H1 (cell line): ENCODE results near the gene OR56A3. TPM values are rescaled to one million over a fixed set of nuclear protein-coding genes. Genes with fewer than 3 reads are reported as not detected.

Experiments
- CTCF ChIA-PET: fragments of 300-600 bp; sonication (Branson Sonifier 250); formaldehyde crosslinking; loops from one replicate; lab custom pipeline; 2021; ENCODE audit not compliant: partially characterized antibody; lab: Charles Lee
- POLR2A ChIA-PET: fragments of 300-600 bp; sonication (Branson Sonifier 250); formaldehyde crosslinking; loops from one replicate; lab custom pipeline; 2021; ENCODE audit warnings: inconsistent platforms; ENCODE audit not compliant: partially characterized antibody; lab: Charles Lee
- DNase-seq, 2 experiments: peaks; one replicate each; pipeline versions ENCODE4 v3.0.0 to v3.0.0-alpha.2; 2010 to 2022; ENCODE audit warnings: low spot score in 2 of 2, low read depth in 1 of 2, mixed read lengths in 1 of 2
- FAIRE-seq: peaks from 2 replicates; lab custom pipeline; 2011; peaks lifted over from hg19 to GRCh38; lab: Jason Lieb, UNC
- H2AFZ ChIP-seq: 2 replicates; pipeline ENCODE4 v1.8.1; 2012; ENCODE audit warnings: low read length, inconsistent platforms
- H2AK5ac ChIP-seq: 2 replicates; pipeline ENCODE4 v1.6.1; 2013; ENCODE audit warnings: low read depth, low read length
- H2BK120ac ChIP-seq: replicated peaks from 2 replicates; pipeline ENCODE3; 2013; ENCODE audit warnings: low read depth, low read length, inconsistent platforms
- H2BK12ac ChIP-seq: 2 replicates; pipeline ENCODE4 v1.6.1; 2013; ENCODE audit warnings: low read depth, low read length
- H2BK15ac ChIP-seq: 2 replicates; pipeline ENCODE4 v1.6.1; 2013; ENCODE audit warnings: low read length
- H2BK20ac ChIP-seq: 2 replicates; pipeline ENCODE4 v1.6.1; 2013; ENCODE audit warnings: low read length
- H2BK5ac ChIP-seq: 2 replicates; pipeline ENCODE4 v1.6.1; 2013; ENCODE audit warnings: low read depth, low read length
- H3K14ac ChIP-seq: 2 replicates; pipeline ENCODE4 v1.6.1; 2013; ENCODE audit warnings: inconsistent platforms; ENCODE audit not compliant: insufficient read length
- H3K18ac ChIP-seq: 2 replicates; pipeline ENCODE4 v1.6.1; 2013; ENCODE audit warnings: low read length; ENCODE audit errors: extremely low read depth
- H3K23ac ChIP-seq: 2 replicates; pipeline ENCODE4 v1.6.1; 2013; ENCODE audit warnings: inconsistent platforms; ENCODE audit not compliant: insufficient read length
- H3K23me2 ChIP-seq: 2 replicates; pipeline ENCODE4 v1.6.1; 2013; ENCODE audit warnings: low read depth, low read length
- H3K27ac ChIP-seq: 2 replicates; pipeline ENCODE4 v1.6.1; 2011; ENCODE audit warnings: low read depth, low read length, inconsistent platforms
- H3K27me3 ChIP-seq, 4 experiments: replicated peaks in 1 of 4; 1 replicate in 1 of 4; 2 replicates in 3 of 4; pipeline versions ENCODE4 v1.6.1 to v1.8.1; 2011 to 2013; ENCODE audit warnings: low read length in 3 of 4, mild to moderate bottlenecking in 3 of 4, inconsistent platforms in 2 of 4, mixed read lengths in 2 of 4, moderate library complexity in 1 of 4; ENCODE audit not compliant: control insufficient read depth in 3 of 4, insufficient read depth in 3 of 4; ENCODE audit errors: extremely low read depth in 1 of 4
- H3K36me3 ChIP-seq, 4 experiments: 2 replicates each; pipeline versions ENCODE4 v1.6.1 to v1.8.1; 2011 to 2013; ENCODE audit warnings: mild to moderate bottlenecking in 4 of 4, low read length in 3 of 4, moderate library complexity in 2 of 4, control low read depth in 1 of 4, inconsistent platforms in 1 of 4; ENCODE audit not compliant: insufficient read depth in 4 of 4, control insufficient read depth in 2 of 4
- H3K4ac ChIP-seq: replicated peaks from 2 replicates; pipeline ENCODE3; 2013; ENCODE audit warnings: low read length, low read depth, mixed read lengths, inconsistent platforms; ENCODE audit not compliant: insufficient read length
- H3K4me1 ChIP-seq, 4 experiments: replicated peaks in 1 of 4; 1 replicate in 1 of 4; 2 replicates in 3 of 4; pipeline versions ENCODE4 v1.6.1 to v1.8.1; 2011 to 2013; ENCODE audit warnings: low read length in 3 of 4, inconsistent platforms in 2 of 4, mixed read lengths in 1 of 4; ENCODE audit not compliant: insufficient read depth in 4 of 4, control insufficient read depth in 3 of 4
- H3K4me2 ChIP-seq, 2 experiments: 2 replicates each; pipeline versions ENCODE4 v1.6.1 to v1.8.1; 2011 to 2013; ENCODE audit warnings: low read depth in 2 of 2, low read length in 2 of 2, control low read depth in 1 of 2, inconsistent platforms in 1 of 2, mild to moderate bottlenecking in 1 of 2; ENCODE audit not compliant: insufficient read depth in 1 of 2
- H3K4me3 ChIP-seq, 4 experiments: fragments of 200-600, 300-600 bp in 1 of 4; sonication (generic), shearing (Covaris generic), sonication (Bioruptor Twin) in 1 of 4; 2 replicates each; pipeline versions ENCODE4 v1.5.1 to v1.8.1; 2011 to 2016; ENCODE audit warnings: low read length in 4 of 4, low read depth in 3 of 4, control low read depth in 2 of 4, inconsistent platforms in 2 of 4, mild to moderate bottlenecking in 2 of 4, mixed read lengths in 1 of 4, moderate library complexity in 1 of 4; ENCODE audit not compliant: insufficient read depth in 2 of 4; ENCODE audit errors: extremely low read depth in 1 of 4
- H3K56ac ChIP-seq: replicated peaks from 2 replicates; pipeline ENCODE3; 2013; ENCODE audit warnings: low read depth, mild to moderate bottlenecking, mixed read lengths, low read length, inconsistent platforms; ENCODE audit not compliant: insufficient read length
- H3K79me1 ChIP-seq: 2 replicates; pipeline ENCODE4 v1.6.1; 2013; ENCODE audit warnings: low read depth, low read length, control low read depth
- H3K79me2 ChIP-seq, 2 experiments: 2 replicates each; pipeline versions ENCODE4 v1.6.1 to v1.8.1; 2012 to 2013; ENCODE audit warnings: low read length in 2 of 2, mild to moderate bottlenecking in 2 of 2, inconsistent platforms in 1 of 2; ENCODE audit not compliant: insufficient read depth in 2 of 2, control insufficient read depth in 1 of 2
- H3K9ac ChIP-seq, 4 experiments: replicated peaks in 1 of 4; 1 replicate in 1 of 4; 2 replicates in 3 of 4; pipeline versions ENCODE4 v1.6.1 to v1.8.1; 2011 to 2013; ENCODE audit warnings: low read depth in 3 of 4, low read length in 3 of 4, control low read depth in 2 of 4, mild to moderate bottlenecking in 2 of 4, moderate library complexity in 2 of 4, inconsistent platforms in 1 of 4; ENCODE audit errors: extremely low read depth in 1 of 4
- H3K9me3 ChIP-seq, 2 experiments: 2 replicates each; pipeline versions ENCODE4 v1.6.1 to v1.8.1; 2012 to 2013; ENCODE audit warnings: mild to moderate bottlenecking in 2 of 2, moderate library complexity in 2 of 2, control low read depth in 1 of 2, inconsistent platforms in 1 of 2, low read depth in 1 of 2, low read length in 1 of 2, mixed read lengths in 1 of 2; ENCODE audit not compliant: insufficient read depth in 2 of 2
- H4K20me1 ChIP-seq, 2 experiments: replicated peaks in 1 of 2; 2 replicates each; pipeline versions ENCODE3 to v1.8.1; 2011 to 2013; ENCODE audit warnings: inconsistent platforms in 2 of 2, low read length in 2 of 2, mild to moderate bottlenecking in 1 of 2; ENCODE audit not compliant: insufficient read depth in 2 of 2, control insufficient read depth in 1 of 2
- H4K5ac ChIP-seq: 2 replicates; pipeline ENCODE4 v1.6.1; 2013; ENCODE audit warnings: low read length, low read depth, mixed read lengths, inconsistent platforms; ENCODE audit not compliant: insufficient read length
- H4K8ac ChIP-seq: 2 replicates; pipeline ENCODE4 v1.8.0; 2013; ENCODE audit warnings: mild to moderate bottlenecking, moderate library complexity, low read length, inconsistent platforms; ENCODE audit not compliant: insufficient read depth; ENCODE audit errors: extremely low read depth
- H4K91ac ChIP-seq: replicated peaks from 2 replicates; pipeline ENCODE3; 2013; ENCODE audit warnings: low read length, mixed read lengths, inconsistent platforms; ENCODE audit not compliant: insufficient read length
- BRCA1 ChIP-seq: IDR thresholded peaks from 2 replicates; pipeline ENCODE4 v1.6.1; 2012; ENCODE audit warnings: low read depth, low read length, improper control_type of control experiment
- CBX8 ChIP-seq: fragments of 300-800, 300-1000 bp; sonication (generic); IDR thresholded peaks from 2 replicates; pipeline ENCODE4 v1.7.1; 2016; ENCODE audit warnings: low read depth, low read length, borderline replicate concordance
- HDAC6 ChIP-seq: IDR thresholded peaks from one replicate; pipeline ENCODE4 v1.7.1; 2012; ENCODE audit warnings: low read depth, mild to moderate bottlenecking, inconsistent platforms, low read length, moderate library complexity
- JUND ChIP-seq: IDR thresholded peaks from 2 replicates; pipeline ENCODE4 v1.6.1; 2011; ENCODE audit warnings: mild to moderate bottlenecking, improper control_type of control experiment, low read length
- NANOG ChIP-seq: IDR thresholded peaks from 2 replicates; pipeline ENCODE4 v1.6.1; 2011; ENCODE audit warnings: low read length, low read depth, mild to moderate bottlenecking, inconsistent platforms; ENCODE audit not compliant: insufficient read depth, poor library complexity, severe bottlenecking
- RFX5 ChIP-seq: IDR thresholded peaks from 2 replicates; pipeline ENCODE4 v1.6.1; 2011; ENCODE audit warnings: low read depth, low read length, improper control_type of control experiment, borderline replicate concordance
- SP1 ChIP-seq: IDR thresholded peaks from 2 replicates; pipeline ENCODE4 v1.6.1; 2011; ENCODE audit warnings: low read depth, low read length
- SP2 ChIP-seq: IDR thresholded peaks from 2 replicates; pipeline ENCODE4 v1.6.1; 2012; ENCODE audit warnings: mild to moderate bottlenecking, low read length, inconsistent platforms
- TAF7 ChIP-seq: optimal IDR thresholded peaks from 2 replicates; pipeline ENCODE3; 2011; ENCODE audit warnings: low read depth, mild to moderate bottlenecking, inconsistent platforms, low read length, moderate library complexity, borderline replicate concordance
- TEAD4 ChIP-seq: IDR thresholded peaks from 2 replicates; pipeline ENCODE4 v1.6.1; 2012; ENCODE audit warnings: low read depth, low read length, inconsistent platforms, mixed read lengths
- WGBS, 2 experiments: shearing (Covaris generic) in 1 of 2; methylation state at CpG; one replicate each; pipeline versions ENCODE4 v1.1.6 to v1.1.7; 2013 to 2015; ENCODE audit warnings: low lambda C conversion rate in 2 of 2, mixed read lengths in 2 of 2, inconsistent platforms in 1 of 2, low coverage in 1 of 2, missing lambda C conversion rate in 1 of 2; ENCODE audit not compliant: insufficient replicate concordance in 2 of 2, insufficient coverage in 1 of 2, insufficient read length in 1 of 2; ENCODE audit errors: extremely low coverage in 1 of 2, missing lambda C conversion rate in 1 of 2; 5-methylcytosine and 5-hydroxymethylcytosine counted together
- polyA plus RNA-seq, 7 experiments: library from polyadenylated mRNA; depleted of rRNA in 3 of 7; stranded (reverse) in 5 of 7; unstranded in 2 of 7; fragments of >200 nt in 5 of 7; fragments of 200-250 nt in 2 of 7; gene quantifications; 1 replicate in 5 of 7; 2 replicates in 1 of 7; 4 replicates in 1 of 7; pipeline versions ENCODE4 v1.2.1 to v1.2.3, GENCODE V29; 2011 to 2013; ENCODE audit warnings: missing spikeins in 2 of 7, mixed read lengths in 2 of 7
- total RNA-seq: library from RNA; stranded (reverse); fragmentation: NEBNext Ultra II Directional; extraction: Animal tissue kit (Norgen Biotek cat#: 25700); gene quantifications from 2 replicates; pipeline ENCODE4 v1.2.1, GENCODE V29; 2021
- TF ChIP-seq, protein P1 (sequence below): IDR thresholded peaks from 2 replicates; pipeline ENCODE4 v1.6.1; 2011; ENCODE audit warnings: low read depth, mild to moderate bottlenecking, low read length; ENCODE audit not compliant: insufficient read depth
- TF ChIP-seq, protein P2 (sequence below), 3 experiments: IDR thresholded peaks; 1 replicate in 2 of 3; 2 replicates in 1 of 3; pipeline versions ENCODE4 v1.5.1 to v1.6.1; 2011; ENCODE audit warnings: low read length in 3 of 3, mild to moderate bottlenecking in 3 of 3, inconsistent platforms in 2 of 3, low read depth in 1 of 3, moderate library complexity in 1 of 3; ENCODE audit not compliant: insufficient read depth in 1 of 3; ENCODE audit errors: control extremely low read depth in 1 of 3

The OR56A3 gene
- total and polyA plus RNA-seq, 2 of the 8 experiments (the other 6 are each of a cell fraction or from before 2014, with no cell fraction given): not detected

DNA sequence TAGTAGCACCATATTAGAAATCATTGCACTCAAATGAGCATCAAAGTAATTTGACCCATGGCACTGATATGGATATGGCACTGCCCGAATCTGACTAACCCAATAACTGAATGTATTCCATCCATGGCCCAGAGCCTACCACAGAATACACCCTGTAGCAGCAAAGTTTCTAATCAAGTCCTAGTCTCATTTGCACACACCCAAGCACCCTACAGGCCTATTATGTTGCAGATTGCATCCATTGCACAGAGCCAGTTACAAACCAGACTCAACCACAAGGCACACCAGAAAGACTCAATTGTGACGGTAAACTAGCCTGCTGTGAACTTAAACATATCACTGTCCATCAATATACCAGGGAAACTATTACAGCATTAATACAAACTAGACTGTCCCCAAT lies 42.5 kb upstream of the OR56A3 start:
- Histone ChIP-seq H4K20me1 (no peaks in the 10 kb centered on the region), H2BK5ac (no peak overlapping the region), H3K23ac (no peak overlapping the region), H3K4me2 (0 out of 4 replicates have a peak overlapping the region, but pooled peaks of 1 of the 2 experiments have one; percentile 9), H3K56ac (no peak overlapping the region), H2BK20ac (no peak overlapping the region), H4K5ac (no peak overlapping the region), H4K91ac (no peak overlapping the region), H3K79me1 (no peaks in the 10 kb centered on the region), H3K23me2 (no peaks in the 10 kb centered on the region), H3K9me3 (no peaks in the 10 kb centered on the region), H3K36me3 (no peaks in the 10 kb centered on the region), H3K14ac (no peak overlapping the region), H2AK5ac (no peak overlapping the region), H3K79me2 (no peaks in the 10 kb centered on the region), H2AFZ (no peak overlapping the region), H3K4me1 (0 out of 7 replicates have a peak, but pooled peaks cover 0 to 2% (median 0%) of the 10 kb centered on the region in 4 experiments), H3K4ac (no peak overlapping the region), H3K9ac (no peak overlapping the region), H3K4me3 (no peak overlapping the region), H3K27me3 (no peaks in the 10 kb centered on the region), H3K18ac (no peak overlapping the region), H2BK15ac (no peak overlapping the region), H2BK120ac (no peak overlapping the region), H2BK12ac (no peak overlapping the region), H4K8ac (no peak overlapping the region), H3K27ac (no peak overlapping the region)
- DNase-seq (no peak), FAIRE-seq (no peak)
- POLR2A ChIA-PET: no interaction called here
- WGBS, 2 experiments: 82% methylated on average over 2 of the region's 2 CpGs; no CpG with 5 or more reads in 1 of the 2 experiments
- CTCF ChIA-PET: no interaction called here
- TF ChIP-seq, protein P1, sequence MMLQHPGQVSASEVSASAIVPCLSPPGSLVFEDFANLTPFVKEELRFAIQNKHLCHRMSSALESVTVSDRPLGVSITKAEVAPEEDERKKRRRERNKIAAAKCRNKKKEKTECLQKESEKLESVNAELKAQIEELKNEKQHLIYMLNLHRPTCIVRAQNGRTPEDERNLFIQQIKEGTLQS: no peak
- no peak for TF ChIP-seq SP2
- TF ChIP-seq CBX8: no peak
- TF ChIP-seq NANOG: no peak
- TF ChIP-seq TEAD4: no peak
- TF ChIP-seq BRCA1: no peak
- TF ChIP-seq TAF7: no peak
- TF ChIP-seq, protein P2, sequence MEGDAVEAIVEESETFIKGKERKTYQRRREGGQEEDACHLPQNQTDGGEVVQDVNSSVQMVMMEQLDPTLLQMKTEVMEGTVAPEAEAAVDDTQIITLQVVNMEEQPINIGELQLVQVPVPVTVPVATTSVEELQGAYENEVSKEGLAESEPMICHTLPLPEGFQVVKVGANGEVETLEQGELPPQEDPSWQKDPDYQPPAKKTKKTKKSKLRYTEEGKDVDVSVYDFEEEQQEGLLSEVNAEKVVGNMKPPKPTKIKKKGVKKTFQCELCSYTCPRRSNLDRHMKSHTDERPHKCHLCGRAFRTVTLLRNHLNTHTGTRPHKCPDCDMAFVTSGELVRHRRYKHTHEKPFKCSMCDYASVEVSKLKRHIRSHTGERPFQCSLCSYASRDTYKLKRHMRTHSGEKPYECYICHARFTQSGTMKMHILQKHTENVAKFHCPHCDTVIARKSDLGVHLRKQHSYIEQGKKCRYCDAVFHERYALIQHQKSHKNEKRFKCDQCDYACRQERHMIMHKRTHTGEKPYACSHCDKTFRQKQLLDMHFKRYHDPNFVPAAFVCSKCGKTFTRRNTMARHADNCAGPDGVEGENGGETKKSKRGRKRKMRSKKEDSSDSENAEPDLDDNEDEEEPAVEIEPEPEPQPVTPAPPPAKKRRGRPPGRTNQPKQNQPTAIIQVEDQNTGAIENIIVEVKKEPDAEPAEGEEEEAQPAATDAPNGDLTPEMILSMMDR (IDR thresholded peaks at IDR 0.05; ENCODE audit: control extremely low read depth in 1 of 3, insufficient read depth in 1 of 3, low read depth in 1 of 3, low read length in 3 of 3): no peak
- TF ChIP-seq RFX5: no peak
- TF ChIP-seq JUND: no peak
- no peak for TF ChIP-seq HDAC6
- no peak for TF ChIP-seq SP1
